ENCODE data around the gene PDGFRA.
"Not testable (repeated sequence)": the region's sequence is repeated elsewhere in the genome, so short reads cannot be mapped to it uniquely, and the experiment has no call there.

Gene PDGFRA

DNA sequence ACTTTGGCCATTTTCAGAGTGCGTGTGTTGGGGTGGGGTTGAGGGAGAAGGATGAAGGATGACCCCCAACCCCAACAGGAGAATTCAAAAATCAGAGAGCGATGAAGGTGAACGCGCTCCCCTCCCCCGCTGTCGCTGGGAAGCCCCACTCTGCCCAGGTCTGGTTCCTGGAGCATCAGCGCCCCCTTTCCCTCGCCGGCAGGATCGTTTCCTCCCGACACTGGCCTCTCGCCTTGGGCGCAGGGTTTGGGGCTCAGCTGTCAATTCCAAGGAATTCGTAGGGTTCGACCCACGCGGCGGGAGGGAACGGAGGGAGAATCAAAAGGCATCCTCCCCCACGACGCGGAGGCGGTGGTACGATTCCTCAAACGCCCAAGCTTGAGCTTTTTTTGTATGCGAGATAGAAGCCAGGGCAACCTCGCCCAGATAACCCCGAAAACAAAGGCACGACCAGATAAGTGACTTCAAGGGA is 1.0 kb upstream of the PDGFRA start:
- peak; percentile 71 for DNase-seq

DNA sequence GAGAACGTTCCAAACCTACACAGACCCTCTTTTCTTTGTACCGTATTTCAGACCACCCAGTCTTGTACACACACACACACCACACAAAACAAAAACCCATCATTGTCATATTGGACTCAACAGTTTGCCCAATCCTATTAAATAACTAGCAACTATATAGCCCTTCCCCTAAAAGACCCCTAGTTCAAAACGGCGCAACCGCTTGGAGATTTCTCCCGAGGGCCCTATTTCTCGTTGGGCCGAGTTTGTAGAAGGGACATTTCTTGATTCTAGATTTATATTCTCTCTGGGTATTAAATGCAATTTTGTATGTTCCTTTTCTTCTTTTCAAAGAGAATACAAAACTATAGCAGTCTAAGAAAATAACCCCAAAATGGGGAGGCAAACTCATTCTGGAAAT is 547 bp upstream of the PDGFRA start:
- DNase-seq = no peak

DNA sequence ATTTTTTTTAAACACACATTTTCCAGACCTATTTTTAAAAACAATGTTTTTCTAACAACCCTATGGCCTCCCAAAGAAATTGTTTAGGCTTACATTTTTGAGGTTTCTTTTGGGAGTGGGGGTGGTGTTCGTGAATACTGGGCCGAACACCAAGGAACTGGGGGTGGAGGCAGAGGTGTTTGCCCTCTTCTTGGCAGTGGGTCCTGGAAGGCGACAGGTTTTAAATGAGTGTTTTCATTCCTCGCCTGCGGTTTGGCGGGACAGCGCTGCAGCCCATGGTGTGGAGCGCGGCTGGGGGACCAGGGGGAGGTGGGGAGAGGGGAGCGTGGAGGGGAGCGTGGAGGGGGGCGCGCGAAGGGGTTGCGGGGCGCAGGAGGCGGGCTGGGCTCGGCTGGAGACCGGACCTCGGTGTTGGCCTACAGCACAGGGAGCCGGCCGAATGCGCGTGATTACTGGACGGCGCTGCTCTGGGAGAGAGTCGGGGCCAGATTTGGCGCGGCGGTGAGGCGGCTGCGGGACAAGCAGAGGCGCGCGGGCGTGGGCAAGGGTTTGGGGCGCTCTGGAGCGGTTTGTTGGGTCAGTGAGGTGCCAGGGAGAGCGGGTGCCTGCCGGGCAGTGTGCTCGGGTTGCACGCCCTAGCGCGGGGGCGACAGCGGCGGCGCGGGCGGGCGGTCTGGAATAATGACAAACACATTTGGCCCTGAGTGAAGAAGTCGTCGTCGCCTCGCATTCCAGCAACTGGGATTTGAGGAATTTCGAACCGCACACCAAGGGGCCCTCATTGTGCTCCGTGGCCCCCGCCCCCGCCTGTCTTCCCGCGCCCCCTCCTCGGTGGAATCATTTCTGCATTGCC is 764 bp downstream of the PDGFRA start:
- DNase-seq = no peak

DNA sequence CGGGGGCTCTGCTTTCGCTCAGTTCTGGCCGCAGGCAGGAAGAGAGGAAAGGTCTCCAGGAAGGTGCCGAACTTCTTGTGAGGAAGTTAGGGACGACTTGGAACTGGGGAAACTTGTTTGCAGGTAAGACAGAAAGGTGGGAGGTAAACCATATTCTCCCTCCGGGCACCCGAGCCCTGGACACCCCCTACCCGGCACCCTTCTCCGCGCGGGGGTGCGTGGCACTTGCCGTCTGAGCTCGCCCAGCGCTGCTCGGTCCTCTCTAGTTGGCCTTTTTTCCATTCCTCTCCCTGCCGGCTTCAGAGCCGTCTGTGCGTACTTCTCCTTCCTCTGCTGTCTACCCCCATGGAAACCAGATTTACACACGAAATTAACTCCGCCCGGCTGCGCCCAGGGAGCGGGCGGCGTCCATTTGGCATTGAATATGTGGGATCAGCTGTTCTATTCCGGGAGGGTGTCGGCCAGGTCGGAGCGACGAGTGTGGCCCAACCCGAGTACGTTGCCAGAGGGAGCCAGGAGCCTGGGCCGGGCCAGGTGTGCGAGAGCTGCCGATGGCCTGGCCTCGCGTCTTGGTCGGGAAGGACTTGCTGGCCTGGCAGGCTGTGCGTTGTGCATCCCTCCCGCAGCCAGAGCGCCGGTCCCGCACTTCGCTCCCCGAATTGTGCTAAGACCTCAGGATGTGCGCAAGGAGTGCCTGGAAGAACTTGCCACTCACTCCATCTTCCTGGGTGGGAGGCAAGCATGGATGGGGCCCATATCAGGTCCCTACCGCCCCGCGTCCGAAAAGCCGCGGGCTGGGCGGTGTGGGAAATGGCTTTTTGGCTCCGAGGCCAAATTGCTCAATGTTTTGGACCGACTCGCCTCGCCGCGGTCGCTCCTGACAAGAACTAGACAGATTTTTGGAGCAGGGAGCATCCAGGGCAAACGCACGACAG is 1.7 kb downstream of the PDGFRA start:
- no peak for DNase-seq

DNA sequence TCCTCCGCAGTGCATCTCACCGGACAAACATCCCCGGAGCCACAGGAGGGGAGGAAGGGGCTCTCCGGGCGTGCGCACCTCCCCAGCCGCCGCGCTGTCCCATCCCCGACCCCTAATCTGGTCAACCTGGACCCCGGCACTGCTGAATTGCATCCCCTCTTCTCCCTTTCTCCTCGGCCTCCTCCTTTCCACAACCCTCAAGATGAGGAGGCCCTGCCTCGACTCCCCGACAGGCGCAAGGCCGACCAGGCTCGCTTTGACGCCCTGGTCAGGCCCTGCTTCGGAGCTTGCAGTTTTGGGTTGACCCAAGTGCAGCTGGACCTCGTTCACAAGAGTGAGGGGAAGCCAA is 2.3 kb downstream of the PDGFRA start:
- DNase-seq = no peak

DNA sequence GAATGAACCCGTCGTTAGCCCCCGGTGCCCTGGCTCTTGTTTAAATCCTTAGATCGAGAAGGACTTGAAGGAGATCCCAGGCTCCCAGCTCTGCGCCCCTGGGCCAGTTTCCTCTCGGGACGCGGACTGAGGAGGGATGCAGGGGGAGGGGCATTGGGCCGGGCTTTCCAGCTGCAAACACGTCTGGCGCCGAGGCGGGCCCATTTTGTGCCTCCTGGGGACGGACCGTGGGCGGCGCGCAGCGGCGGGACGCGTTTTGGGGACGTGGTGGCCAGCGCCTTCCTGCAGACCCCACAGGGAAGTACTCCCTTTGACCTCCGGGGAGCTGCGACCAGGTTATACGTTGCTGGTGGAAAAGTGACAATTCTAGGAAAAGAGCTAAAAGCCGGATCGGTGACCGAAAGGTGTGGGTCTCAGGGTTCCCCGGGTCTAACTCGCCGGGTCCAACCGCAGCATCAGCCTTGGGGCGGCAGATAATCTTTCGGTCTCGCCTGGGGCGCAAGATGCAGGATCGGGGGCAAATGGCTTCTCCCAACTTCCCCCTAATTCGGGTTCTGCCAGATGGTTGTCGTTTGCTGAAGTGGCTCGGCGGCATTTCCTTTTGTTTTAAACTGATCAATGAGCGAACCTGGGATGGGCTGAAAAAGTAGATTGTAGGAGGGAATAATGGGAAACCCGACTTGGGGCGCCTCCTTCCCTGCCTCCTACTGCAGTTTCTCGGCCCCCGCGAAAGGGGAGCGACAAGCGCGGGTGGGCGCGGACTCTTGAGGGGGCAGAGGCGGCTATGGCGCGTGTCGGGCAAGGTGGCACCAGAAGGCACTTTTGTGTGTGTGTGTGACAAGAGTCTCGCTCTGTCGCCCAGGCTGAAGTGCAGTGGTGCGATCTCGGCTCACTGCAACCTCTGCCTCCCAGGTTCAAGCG is 2.9 kb downstream of the PDGFRA start:
- DNase-seq = peak; percentile 43

DNA sequence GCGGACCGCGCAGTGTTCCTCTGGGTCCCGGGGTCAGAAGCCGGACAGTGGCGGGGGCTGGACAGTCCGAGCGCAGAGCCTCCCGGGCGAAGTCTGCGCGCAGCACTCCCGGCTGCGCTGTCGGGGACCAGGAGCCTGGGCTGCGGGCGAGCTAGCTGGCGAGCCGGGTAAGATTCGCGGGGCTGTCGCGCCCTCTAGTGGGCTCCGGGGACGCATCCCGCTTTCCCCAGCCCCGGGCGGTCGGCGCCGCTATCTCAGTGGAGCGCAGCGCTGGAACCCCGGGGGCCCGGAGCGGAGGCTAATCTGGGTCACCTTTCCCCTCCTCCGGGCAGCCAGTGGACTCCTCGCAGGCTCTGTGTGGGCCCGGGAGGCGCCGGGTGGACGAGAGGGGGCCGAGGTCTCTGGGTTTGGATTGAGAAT is 4.2 kb downstream of the PDGFRA start:
- peak; percentile 81 for DNase-seq

DNA sequence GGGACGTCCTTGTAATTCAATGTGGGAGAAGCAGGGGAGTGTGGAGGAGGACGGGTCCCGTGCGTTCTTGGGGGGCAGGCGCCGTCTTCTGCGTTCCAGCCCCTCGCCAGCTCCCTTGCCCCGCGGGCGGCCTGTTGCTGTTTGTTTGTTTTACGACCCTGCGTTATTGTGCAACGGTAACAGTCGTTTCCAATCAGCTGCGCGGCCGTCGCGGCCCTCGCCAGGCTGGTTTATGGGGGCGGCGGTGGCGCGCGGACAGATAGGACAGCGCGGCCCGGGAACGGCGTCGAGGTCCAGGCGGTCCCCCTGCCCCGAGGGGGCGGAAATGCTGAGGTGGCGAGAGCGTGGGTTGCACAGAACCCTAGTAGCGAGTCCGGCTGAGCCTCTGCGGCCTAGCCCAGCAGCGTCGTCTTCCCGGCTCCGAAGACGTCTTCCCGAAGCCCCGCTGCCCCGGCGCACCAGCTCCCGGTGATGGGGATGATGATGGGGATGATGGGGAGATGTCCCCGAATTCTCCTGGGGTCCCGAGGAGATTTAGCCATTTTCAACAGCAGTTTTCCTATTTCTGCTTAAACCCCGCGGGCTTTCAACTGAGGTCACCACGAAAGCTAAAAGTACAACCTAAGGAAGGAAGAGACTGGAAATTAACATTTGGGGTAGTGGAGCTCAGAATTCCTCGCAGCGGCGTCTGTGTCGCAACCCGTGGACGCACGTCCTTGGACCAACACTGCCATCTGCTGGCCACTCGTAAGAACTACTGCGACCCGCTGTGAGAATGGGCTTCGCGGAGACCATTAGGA is 4.8 kb downstream of the PDGFRA start:
- peak; percentile 66 for DNase-seq

DNA sequence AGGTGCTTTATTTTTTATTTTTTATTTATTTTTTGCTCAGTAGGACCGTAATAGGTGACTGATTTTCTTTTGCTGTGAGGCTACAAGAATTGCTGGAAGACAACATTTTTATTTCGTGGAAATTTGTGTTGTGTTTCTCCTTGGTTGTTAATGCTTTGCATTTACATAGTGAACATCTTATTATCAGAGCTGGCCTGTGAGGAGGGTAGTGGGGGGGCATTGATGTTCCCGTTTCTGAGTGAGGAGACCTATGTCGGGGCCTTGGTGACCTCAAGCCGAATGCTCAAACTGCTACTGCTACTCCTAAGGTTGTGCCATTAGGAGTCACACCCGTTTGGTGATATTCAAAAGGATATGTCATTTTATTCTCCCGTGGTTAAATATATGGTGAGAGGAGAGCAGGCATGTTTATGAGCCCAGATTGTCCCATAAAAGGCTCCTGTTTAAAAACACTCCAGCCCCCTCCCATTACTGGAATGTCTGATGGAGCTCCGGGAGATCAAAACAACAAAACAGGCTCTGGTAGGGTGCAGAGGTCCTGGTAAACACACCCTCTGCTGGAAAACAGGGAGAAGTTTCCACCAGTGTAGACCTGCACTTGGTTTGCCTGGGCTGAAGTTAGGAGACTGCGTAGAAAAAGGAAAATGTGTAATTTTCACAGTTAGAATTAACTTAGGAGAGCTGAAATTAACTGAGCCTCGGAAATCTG is 5.6 kb downstream of the PDGFRA start:
- no peak for DNase-seq

DNA sequence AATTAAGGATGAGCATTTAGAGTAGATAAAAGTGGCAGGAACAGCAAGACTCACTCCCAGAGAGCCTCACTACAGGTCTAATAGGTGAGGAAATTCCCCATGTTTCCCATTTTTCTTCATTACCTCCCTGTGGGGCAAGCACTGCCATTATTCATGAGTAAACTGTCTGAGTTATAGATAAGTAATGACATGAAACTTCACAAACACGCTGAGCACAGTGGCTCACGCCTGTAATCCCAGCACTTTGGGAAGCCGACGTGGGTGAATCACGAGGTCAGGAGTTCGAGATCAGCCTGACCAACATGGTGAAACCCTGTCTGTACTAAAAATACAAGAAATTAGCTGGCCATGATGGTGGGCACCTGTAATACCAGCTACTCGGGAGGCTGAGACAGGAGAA is 7.2 kb downstream of the PDGFRA start:
- DNase-seq = not testable (repeated sequence)

DNA sequence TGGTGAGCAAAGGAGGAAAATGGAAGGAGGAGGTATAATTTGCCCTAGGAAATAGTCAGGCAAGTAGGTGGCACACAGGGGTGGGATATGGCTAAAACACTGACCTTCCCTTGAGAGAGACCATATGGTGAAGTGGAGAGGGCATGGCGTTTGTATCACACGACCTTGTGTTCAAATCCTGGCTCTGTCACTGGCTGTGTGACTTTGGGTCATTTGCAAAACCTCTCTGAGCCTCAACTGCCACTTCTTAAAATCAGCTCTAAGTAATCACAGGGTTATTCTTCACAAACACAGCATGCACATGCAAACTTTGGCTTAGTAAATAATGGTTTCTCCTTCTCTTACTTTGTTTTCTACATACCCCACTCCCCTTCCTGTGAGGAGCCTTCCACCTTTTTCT is 8.7 kb downstream of the PDGFRA start:
- no peak for DNase-seq

DNA sequence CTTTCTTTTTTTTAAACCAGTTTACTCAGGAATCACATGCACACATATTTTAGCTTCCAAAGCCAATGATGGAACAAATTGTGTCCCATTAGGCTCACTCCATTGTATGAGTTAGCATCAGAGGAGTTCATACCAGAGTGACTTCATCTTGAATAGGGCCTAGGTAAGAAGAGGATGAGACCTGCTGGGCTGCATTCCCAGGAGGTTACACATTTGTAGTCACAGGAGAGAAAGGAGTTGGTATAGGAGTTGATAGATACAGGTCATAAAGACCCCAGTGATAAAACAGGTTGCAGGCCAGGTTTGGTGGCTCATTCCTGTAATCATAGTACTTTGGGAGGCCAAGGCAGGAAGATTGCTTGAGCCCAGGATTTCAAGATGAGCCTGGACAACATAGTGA is 9.3 kb downstream of the PDGFRA start:
- no peak for DNase-seq

DNA sequence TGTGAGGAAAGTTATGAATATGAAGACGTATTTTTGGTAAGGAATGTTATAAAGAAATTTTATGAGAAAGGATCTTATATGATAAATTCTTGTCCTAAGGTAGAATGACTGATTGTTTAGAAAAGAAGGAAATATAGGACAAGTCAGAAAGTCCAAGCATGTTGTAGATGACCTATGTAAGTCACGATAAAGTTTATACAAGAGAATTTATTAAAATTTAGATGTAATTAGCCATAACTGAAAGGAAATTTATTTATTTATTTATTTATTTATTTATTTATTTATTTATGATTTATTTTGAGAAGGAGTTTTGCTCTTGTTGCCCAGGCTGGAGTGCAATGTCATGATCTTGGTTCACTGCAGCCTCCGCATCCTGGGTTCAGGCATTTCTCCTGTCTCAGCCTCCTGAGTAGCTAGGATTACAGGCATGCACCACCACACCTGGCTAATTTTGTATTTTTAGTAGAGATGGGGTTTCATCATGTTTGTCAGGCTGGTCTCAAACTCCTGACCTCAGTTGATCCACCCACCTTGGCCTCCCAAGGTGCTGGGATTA is 12.3 kb downstream of the PDGFRA start:
- DNase-seq = not testable (repeated sequence)

DNA sequence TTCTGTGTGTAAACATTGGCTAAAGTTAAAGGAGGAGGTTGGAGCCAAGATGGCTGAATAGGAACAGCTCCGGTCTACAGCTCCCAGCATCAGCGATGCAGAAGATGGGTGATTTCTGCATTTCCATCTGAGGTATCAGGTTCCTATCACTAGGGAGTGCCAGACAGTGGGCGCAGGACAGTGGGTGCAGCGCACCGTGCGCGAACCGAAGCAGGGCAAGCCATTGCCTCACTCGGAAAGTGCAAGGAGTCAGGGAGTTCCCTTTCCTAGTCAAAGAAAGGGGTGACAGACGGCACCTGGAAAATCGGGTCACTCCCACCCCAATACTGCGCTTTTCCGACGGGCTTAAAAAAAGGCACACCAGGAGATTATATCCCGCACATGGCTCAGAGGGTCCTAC is 14.4 kb downstream of the PDGFRA start:
- DNase-seq = not testable (repeated sequence)

DNA sequence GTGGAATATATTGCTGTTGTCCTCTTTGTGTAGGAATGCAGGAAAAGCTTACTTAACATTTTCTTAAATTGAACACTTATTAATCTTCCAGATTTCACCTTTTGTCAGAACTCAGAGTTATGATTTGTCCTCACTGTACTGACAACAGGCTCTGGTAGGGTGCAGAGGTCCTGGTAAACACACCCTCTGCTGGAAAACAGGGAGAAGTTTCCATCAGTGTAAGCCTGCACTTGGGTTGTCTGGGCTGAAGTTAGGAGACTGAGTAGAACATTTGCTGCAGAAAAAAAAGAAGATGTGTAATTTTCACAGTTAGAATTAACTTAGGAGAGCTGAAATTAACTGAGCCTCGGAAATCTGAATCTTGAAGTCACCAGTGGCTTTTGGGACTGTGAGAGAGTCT is 23.2 kb downstream of the PDGFRA start:
- DNase-seq = not testable (repeated sequence)

DNA sequence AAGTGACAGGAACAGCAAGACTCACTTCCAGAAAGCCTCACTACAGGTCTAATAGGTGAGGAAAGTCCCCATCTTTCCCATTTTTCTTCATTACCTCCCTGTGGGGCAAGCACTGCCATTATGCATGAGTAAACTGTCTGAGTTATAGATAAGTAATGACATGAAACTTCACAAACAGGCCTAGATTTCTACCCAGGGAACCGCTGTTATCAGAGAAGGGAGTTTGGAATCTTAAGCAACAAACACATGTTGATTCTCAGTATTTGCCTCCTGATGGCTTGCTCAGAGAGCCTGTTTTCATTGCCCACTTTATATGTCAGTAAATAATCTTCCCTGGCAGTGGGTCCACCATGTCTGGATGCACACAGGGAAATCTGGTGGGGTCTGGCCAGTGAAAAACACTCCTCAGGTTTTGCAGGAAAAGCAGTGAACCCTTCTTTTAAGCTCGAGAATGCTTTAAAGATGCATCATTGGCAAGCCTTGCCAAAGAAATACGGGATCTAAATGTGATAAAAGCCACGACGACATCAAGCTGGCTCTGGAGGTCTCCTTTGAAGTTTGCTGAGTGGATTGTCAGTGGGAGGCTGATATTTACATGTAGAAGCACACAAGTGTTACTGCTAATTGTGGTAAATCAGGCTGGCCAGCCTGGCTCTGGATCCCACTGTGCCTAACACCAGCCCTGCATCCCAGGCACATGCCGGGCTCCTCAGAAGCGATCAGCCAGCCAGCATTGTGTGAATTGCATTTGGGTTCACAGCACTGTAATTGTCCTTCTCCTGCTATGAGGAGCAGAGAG is 25.2 kb downstream of the PDGFRA start:
- no peak for DNase-seq

DNA sequence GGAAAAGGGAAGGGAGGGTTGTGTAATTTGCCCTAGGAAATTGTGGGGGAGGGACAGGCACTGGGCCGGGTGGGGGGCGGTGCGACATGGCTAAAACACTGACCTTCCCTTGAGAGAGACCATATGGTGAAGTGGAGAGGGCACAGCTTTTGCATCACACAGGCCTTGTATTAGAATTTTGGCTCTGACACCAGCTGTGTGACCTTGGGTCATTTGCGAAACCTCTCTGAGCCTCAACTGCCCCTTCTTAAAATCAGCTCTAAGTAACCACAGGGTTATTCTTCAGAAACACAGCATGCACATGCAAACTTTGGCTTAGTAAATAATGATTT is 25.8 kb downstream of the PDGFRA start:
- DNase-seq = peak; percentile 40

DNA sequence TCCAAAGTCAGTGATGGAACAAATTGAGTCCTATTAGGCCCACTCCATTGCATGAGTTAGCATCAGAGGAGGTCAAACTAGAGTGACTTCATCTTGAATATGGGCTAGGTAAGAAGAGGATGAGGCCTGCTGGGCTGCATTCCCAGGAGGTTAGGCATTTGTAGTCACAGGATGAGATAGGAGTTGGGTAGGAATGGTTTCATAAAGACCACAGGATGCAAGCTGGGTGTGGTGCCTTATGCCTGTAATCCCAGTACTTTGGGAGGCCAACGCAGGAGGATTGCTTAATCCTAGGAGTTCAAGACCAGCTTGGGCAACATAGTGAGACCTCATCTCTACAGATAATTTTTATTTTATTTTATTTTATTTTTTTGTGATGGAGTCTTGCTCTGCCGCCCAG is 26.8 kb downstream of the PDGFRA start:
- DNase-seq = peak; percentile 15

DNA sequence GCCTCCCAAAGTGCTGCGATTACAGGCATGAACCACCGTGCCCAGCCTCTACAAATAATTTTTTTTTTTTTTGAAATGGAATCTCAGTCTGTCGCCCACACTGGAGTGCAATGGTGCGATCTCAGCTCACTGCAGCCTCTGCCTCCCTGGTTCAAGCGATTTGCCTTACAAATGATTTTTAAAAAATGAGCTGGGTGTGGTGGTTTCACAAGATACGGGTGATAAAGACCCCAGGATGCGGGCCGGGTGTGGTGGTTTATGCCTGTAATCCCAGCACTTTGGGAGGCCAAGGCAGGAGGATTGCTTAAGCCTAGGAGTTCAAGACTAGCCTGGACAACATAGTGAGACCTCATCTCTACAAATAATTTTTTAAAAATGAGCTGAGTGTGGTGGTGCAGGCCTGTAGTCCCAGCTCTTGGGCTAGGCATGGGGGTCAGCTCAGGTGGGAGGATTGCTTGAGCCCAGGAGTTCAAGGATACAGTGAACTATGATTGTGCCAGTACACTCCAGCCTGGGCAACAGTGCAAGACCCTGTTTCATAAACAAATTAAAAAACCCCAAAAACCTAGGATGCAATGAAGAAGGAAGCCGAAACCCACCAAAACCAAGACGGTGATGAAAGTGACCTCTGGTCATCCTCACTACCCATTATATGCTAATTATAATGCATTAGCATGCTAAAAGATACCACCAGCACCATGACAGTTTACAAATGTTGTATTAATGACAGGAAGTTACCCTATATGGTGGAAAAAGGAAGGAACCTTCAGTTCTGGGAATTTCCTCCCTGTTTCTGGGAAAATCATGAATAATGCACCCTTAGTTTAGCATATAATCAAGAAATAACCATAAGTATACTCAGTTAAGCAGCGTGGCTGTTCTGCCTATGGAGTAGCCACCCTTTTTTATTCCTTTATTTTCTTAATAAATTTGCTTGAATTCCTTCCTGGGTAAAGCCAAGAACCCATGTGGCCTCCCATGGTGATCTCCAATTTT is 27.7 kb downstream of the PDGFRA start:
- DNase-seq = no peak
